Fibroblast of mammary gland (primary cell): ENCODE data around the gene PPFIBP1.
"Not testable (repeated sequence)": the region's sequence is repeated elsewhere in the genome, so short reads cannot be mapped to it uniquely, and the experiment has no call there.

Experiments used
- DNase-seq: peaks from one replicate; pipeline ENCODE4 v3.0.0-alpha.2; 2010; ENCODE audit warnings: low read depth
- H3K4me3 ChIP-seq: 2 replicates; pipeline ENCODE4 v1.5.1; 2011; ENCODE audit warnings: low read depth, mild to moderate bottlenecking, low read length, moderate library complexity; ENCODE audit not compliant: control insufficient read depth
- TF ChIP-seq, protein P1 (sequence below): conservative IDR thresholded peaks from 2 replicates; pipeline ENCODE4 v1.5.1; 2011; ENCODE audit warnings: low read depth, low read length, inconsistent platforms; ENCODE audit not compliant: control insufficient read depth, insufficient read depth

Gene PPFIBP1

DNA sequence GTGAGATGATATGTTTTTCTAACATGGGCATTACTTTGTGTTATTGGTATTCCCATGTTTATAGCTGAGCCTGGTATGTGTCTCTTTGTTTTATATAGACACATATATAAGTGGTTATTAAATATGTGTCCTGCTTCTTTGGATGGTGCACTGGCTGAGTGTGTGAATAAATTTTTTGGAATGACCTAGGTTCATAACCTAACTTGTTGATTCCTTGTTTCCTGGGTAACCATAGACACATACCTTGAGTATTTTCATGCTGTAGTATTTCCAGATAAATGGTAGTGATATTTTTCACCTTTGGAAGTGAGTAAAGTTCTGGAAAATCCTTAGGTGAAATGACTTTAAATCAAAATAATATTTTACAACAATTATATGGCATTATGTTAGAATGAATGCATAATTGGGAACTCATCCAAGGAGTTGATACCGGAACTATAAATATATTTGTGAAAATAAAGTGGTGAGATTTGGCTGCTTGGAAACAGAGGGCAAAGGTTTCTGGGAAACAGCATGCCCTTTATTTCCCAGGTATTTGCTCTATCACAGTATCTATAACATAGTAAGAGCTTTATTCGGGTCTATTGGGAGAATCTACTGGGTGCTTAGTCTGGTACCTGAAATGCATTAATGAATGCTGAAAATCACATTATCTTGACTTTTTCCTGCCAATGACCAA lies 107.9 kb downstream of the PPFIBP1 start:
- no peak for DNase-seq
- TF ChIP-seq, protein P1, sequence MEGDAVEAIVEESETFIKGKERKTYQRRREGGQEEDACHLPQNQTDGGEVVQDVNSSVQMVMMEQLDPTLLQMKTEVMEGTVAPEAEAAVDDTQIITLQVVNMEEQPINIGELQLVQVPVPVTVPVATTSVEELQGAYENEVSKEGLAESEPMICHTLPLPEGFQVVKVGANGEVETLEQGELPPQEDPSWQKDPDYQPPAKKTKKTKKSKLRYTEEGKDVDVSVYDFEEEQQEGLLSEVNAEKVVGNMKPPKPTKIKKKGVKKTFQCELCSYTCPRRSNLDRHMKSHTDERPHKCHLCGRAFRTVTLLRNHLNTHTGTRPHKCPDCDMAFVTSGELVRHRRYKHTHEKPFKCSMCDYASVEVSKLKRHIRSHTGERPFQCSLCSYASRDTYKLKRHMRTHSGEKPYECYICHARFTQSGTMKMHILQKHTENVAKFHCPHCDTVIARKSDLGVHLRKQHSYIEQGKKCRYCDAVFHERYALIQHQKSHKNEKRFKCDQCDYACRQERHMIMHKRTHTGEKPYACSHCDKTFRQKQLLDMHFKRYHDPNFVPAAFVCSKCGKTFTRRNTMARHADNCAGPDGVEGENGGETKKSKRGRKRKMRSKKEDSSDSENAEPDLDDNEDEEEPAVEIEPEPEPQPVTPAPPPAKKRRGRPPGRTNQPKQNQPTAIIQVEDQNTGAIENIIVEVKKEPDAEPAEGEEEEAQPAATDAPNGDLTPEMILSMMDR: no peak
- no peak overlapping the region for H3K4me3 ChIP-seq

DNA sequence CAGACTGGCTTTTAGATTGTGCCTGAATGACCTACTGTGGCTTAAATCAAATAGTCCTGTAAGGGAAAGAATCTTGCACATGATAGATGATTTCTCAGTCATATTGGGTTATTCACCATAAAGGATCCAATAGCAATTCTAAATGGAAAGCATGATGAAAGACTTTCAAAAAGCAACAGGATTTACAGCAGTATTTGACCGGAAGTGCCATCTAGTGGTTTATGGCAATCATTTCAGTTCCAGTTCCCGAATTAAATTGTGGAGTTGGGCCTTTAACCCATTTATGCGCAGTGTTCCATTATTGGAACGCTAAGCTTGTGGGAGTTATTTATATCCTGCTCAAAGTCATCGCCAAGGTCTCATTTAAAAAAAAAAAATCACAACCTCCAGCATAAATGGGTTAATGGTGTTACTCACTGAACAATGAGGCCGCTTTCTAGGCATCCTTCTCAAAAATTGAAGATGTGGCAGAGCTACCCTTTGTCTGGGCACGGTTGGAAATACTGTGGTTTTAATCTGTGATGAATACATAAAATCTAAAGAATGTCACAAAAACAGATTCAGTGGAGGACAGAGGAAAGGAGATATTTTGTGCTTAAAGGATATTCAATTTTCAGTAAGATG lies 111.5 kb downstream of the PPFIBP1 start:
- DNase-seq: peak; percentile 79
- TF ChIP-seq, protein P1: peak; percentile 59
- no peak overlapping the region for H3K4me3 ChIP-seq

DNA sequence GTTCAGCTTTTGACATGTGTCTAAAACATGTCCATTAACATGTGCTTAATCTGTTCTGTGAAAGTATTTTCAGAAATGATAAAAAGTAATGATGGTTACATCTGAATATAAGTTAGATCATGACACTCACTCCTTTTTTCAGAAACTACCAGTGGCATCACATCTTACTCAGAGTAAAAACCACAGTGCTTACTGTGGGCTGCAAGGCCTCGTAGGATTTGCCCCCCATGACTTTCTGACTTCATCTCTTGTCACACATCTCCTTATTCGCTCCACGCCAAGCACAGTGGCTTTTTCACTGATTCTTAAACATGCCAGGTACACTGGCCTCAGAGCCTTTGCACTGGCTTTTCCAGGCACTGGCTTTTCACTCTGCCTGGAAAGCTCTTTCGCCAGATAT lies 112.6 kb downstream of the PPFIBP1 start:
- not testable (repeated sequence) for DNase-seq, H3K4me3 ChIP-seq

DNA sequence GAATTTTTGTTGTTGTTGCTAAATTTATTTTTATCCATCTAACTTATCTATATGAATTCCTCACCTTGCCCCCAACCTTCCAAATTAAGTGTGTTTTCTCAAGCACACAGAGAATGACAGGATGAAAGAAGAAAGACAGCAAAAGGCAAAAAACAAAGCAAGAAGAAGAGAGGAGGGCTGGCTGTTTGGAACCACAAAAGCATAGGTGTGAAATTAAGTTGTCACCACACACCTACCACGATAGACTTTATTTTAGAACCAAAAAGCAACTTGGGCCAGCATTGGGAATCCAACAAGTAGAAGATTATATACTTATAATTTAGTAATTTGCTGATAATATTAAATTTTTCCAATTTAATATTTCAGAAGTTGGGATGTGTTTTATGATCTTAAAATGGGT lies 113.5 kb downstream of the PPFIBP1 start:
- DNase-seq: no peak
- TF ChIP-seq, protein P1: no peak

DNA sequence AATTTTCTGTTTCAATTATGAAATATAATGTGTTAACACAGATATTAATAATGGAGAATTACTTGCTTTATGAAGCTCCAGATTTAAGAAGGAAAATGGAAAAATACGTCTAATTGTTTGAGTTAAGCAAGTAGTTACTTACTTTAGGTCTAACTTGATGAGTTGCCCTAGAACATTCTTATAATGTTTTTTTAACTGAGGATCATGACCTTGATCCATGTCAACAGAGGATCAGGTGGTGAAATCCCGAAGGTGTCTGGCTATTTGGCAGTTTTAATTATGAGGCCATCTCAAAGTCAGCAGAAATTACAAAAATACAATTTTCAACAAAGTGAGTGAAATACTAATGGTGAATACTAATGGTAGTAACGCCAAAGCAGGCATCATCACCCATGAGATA lies 115.3 kb downstream of the PPFIBP1 start:
- no peak for DNase-seq
- TF ChIP-seq, protein P1: no peak
- H3K4me3 ChIP-seq: no peak overlapping the region

More for the DNA sequence above, 113.5 kb downstream of the PPFIBP1 start:
- H3K4me3 ChIP-seq: no peak overlapping the region

DNA sequence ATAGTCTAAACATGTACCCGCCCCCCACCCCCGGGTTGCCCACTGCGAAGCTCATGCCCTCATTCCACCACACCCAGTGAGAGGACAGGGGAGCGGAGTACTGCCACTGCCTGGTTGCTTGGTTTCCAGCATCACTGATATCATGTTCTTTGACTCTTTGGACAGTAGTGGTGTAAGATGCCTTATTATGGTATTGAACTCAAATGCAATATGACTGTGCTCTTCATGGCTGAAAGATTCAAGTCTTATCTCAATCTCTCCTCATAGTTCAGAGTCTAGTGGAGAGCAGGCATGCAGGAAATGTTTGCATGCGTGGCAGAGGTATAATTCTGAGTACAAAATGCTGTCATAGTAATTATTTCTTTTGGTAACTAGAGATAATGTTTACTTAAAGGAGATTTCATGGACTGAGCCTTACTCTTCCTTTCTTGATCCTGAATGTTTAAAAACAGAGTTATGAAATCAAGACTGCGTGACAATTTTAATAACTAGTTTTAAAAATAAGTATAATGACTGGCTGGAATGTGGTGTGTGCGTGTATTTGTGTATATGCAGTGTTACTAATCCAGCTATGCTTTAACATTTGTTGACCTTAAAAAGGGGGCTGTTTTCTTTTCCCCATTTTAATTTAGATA lies 116.7 kb downstream of the PPFIBP1 start:
- not testable (repeated sequence) for H3K4me3 ChIP-seq, DNase-seq

DNA sequence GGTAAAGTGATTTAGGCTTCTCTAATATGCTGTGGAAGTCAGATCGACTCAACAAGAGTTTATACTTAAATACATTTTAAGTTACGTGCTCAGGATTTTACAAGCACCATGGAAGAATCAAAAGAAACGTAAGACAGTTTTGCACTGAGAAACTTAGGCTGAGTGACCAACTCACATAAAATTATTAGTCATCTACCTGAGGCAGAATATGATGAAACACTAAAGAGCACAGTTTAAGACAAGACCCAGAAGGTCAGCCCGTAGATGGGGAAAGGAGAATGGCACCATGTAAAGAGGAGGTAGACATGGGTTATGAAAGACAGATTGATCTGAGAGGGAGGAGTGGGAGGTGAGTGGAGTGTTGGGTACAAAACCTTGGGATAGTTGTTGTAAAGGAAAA lies 118.4 kb downstream of the PPFIBP1 start:
- H3K4me3 ChIP-seq, DNase-seq: not testable (repeated sequence)

DNA sequence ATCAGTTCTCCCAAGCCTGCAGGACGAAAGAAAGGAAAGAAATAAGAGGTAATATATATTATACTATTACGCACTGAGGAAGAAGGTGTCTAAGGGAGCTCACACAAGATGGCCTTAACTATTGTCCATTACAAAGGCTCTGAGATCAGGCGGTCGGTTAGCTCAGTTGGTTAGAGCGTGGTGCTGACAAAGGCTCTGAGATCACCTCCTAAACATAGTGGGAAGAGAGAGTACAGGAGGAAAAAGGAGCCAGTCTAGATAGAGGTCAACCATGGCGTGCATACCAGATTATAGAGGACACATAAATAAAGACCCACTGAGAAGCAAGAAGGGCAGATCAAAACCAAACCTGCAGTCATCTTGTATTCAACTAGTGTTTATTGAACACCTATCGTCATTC lies 118.9 kb downstream of the PPFIBP1 start:
- DNase-seq, H3K4me3 ChIP-seq: not testable (repeated sequence)
